ENCODE results near the gene SLCO2B1. TPM values are rescaled to one million over a fixed set of nuclear protein-coding genes. Genes with fewer than 3 reads are reported as not detected.

Gene SLCO2B1
- total and polyA plus RNA-seq, 4 experiments from 2014 or later, result 2.4 to 2.8 TPM; not detected in 2

- no peak overlapping the region for H3K4me3 Mint-ChIP-seq
- no peak overlapping the region for H3K27ac Mint-ChIP-seq
- H3K9me3 Mint-ChIP-seq, result peaks cover 0 to 1% (median 0%) of the 10 kb centered on the region in 8 donors
- H3K27me3 Mint-ChIP-seq, result peaks cover 0 to 6% of the 10 kb centered on the region in 2 donors
- intact Hi-C loops (cut with micrococcal nuclease), result no loop called here
- Histone ChIP-seq H3K9me3 (ENCODE audit: control insufficient read depth in 1 of 2, low read length in 2 of 2) (no peaks in the 10 kb centered on the region), H3K4me1 (ENCODE audit: insufficient read depth, low read length) (no peaks in the 10 kb centered on the region), H3K36me3 (ENCODE audit: insufficient read depth, low read length) (no peaks in the 10 kb centered on the region), H3K4me3 (ENCODE audit: low read length in 2 of 2) (no peak overlapping the region), H3K27me3 (ENCODE audit: insufficient read depth, low read length) (no peaks in the 10 kb centered on the region), H3K27ac (ENCODE audit: low read depth, low read length) (no peak overlapping the region)
- H3K36me3 Mint-ChIP-seq, result no peaks in the 10 kb centered on the region
- DNase-seq, result no peak
- H3K4me1 Mint-ChIP-seq, result no peaks in the 10 kb centered on the region
- ChIA-PET CTCF (ENCODE audit: partially characterized antibody) (interaction anchor here (0.7 to 15.9 kb wide), 2 partner anchors 45 to 56 kb away, joined by 4 to 560 read pairs; partner anchors contain the start of gene SLCO2B1), POLR2A (ENCODE audit: partially characterized antibody) (no interaction called here)
These were observed 49.1 kb downstream of the SLCO2B1 start for GRCh38 chr11:75200051-75200450.

GRCh38 chr11:75200531-75200930, 49.6 kb downstream of the SLCO2B1 start:
- Mint-ChIP-seq H3K36me3 (no peaks in the 10 kb centered on the region), H3K27ac (no peak overlapping the region), H3K27me3 (peaks cover 0 to 7% of the 10 kb centered on the region in 2 donors), H3K4me3 (no peak overlapping the region), H3K9me3 (peaks cover 0 to 1% (median 0%) of the 10 kb centered on the region in 8 donors), H3K4me1 (no peaks in the 10 kb centered on the region)
- H3K9me3 ChIP-seq (ENCODE audit: control insufficient read depth in 1 of 2, low read length in 2 of 2), result no peaks in the 10 kb centered on the region
- ChIA-PET CTCF (ENCODE audit: partially characterized antibody) (interaction anchor here (0.7 to 15.9 kb wide), 3 partner anchors 33 to 57 kb away, joined by 3 to 560 read pairs (median 4); partner anchors contain the start of gene SLCO2B1), POLR2A (ENCODE audit: partially characterized antibody) (no interaction called here)
- no peaks in the 10 kb centered on the region for H3K4me1 ChIP-seq (ENCODE audit: insufficient read depth, low read length)
- no peak for DNase-seq
- intact Hi-C loops (cut with micrococcal nuclease), result no loop called here
- H3K36me3 ChIP-seq (ENCODE audit: insufficient read depth, low read length), result no peaks in the 10 kb centered on the region
- no peak overlapping the region for H3K27ac ChIP-seq (ENCODE audit: low read depth, low read length)
- no peak overlapping the region for H3K4me3 ChIP-seq (ENCODE audit: low read length in 2 of 2)
- H3K27me3 ChIP-seq (ENCODE audit: insufficient read depth, low read length), result no peaks in the 10 kb centered on the region

- POLR2A ChIA-PET (ENCODE audit: partially characterized antibody), result no interaction called here
These were observed 50.9 kb downstream of the SLCO2B1 start for GRCh38 chr11:75201771-75202170.

GRCh38 chr11:75202195-75202594, 51.3 kb downstream of the SLCO2B1 start:
- peaks cover 2 to 7% of the 10 kb centered on the region in 2 donors for H3K27me3 Mint-ChIP-seq
- Histone ChIP-seq H3K4me3 (ENCODE audit: low read length in 2 of 2) (no peak overlapping the region), H3K27me3 (ENCODE audit: insufficient read depth, low read length) (no peaks in the 10 kb centered on the region), H3K27ac (ENCODE audit: low read depth, low read length) (no peak overlapping the region), H3K9me3 (ENCODE audit: control insufficient read depth in 1 of 2, low read length in 2 of 2) (no peaks in the 10 kb centered on the region), H3K36me3 (ENCODE audit: insufficient read depth, low read length) (no peaks in the 10 kb centered on the region), H3K4me1 (ENCODE audit: insufficient read depth, low read length) (no peaks in the 10 kb centered on the region)
- no peak overlapping the region for H3K4me3 Mint-ChIP-seq
- H3K27ac Mint-ChIP-seq, result no peak overlapping the region
- intact Hi-C loops (cut with micrococcal nuclease), result no loop called here
- H3K4me1 Mint-ChIP-seq, result no peaks in the 10 kb centered on the region
- no peaks in the 10 kb centered on the region for H3K36me3 Mint-ChIP-seq
- ChIA-PET POLR2A (ENCODE audit: partially characterized antibody) (no interaction called here), CTCF (ENCODE audit: partially characterized antibody) (interaction anchor here (1.2 to 15.9 kb wide), 4 partner anchors 10 to 179 kb away, joined by 3 to 560 read pairs (median 14); partner anchors contain the start of gene SLCO2B1)
- DNase-seq, result no peak
- no peaks in the 10 kb centered on the region for H3K9me3 Mint-ChIP-seq

More at GRCh38 chr11:75201771-75202170, 50.9 kb downstream of the SLCO2B1 start:
- DNase-seq, result no peak
- H3K27me3 Mint-ChIP-seq, result peaks cover 1 to 7% of the 10 kb centered on the region in 2 donors
- H3K36me3 ChIP-seq (ENCODE audit: insufficient read depth, low read length), result no peaks in the 10 kb centered on the region
- H3K36me3 Mint-ChIP-seq, result no peaks in the 10 kb centered on the region
- no peaks in the 10 kb centered on the region for H3K4me1 Mint-ChIP-seq
- intact Hi-C loops (cut with micrococcal nuclease), result no loop called here
- no peak overlapping the region for H3K27ac Mint-ChIP-seq
- no peaks in the 10 kb centered on the region for H3K27me3 ChIP-seq (ENCODE audit: insufficient read depth, low read length)
- H3K4me1 ChIP-seq (ENCODE audit: insufficient read depth, low read length), result no peaks in the 10 kb centered on the region
- no peaks in the 10 kb centered on the region for H3K9me3 ChIP-seq (ENCODE audit: control insufficient read depth in 1 of 2, low read length in 2 of 2)
- H3K9me3 Mint-ChIP-seq, result peaks cover 0 to 1% (median 0%) of the 10 kb centered on the region in 8 donors
- CTCF ChIA-PET (ENCODE audit: partially characterized antibody), result interaction anchor here (1.2 to 15.9 kb wide), 3 partner anchors 32 to 179 kb away, joined by 3 to 560 read pairs (median 3); partner anchors contain the start of gene SLCO2B1
- H3K4me3 ChIP-seq (ENCODE audit: low read length in 2 of 2), result no peak overlapping the region
- no peak overlapping the region for H3K27ac ChIP-seq (ENCODE audit: low read depth, low read length)
- no peak overlapping the region for H3K4me3 Mint-ChIP-seq

GRCh38 chr11:75203138-75203537, 52.2 kb downstream of the SLCO2B1 start:
- ChIA-PET POLR2A (ENCODE audit: partially characterized antibody) (no interaction called here), CTCF (ENCODE audit: partially characterized antibody) (interaction anchor here (0.7 to 15.9 kb wide), 9 partner anchors 9 to 273 kb away, joined by 3 to 560 read pairs (median 5); partner anchors contain the start of gene SLCO2B1)
- no peak overlapping the region for H3K4me3 ChIP-seq (ENCODE audit: low read length in 2 of 2)
- H3K27me3 ChIP-seq (ENCODE audit: insufficient read depth, low read length), result no peaks in the 10 kb centered on the region
- no peaks in the 10 kb centered on the region for H3K9me3 ChIP-seq (ENCODE audit: control insufficient read depth in 1 of 2, low read length in 2 of 2)
- H3K27ac Mint-ChIP-seq, result no peak overlapping the region
- no peaks in the 10 kb centered on the region for H3K36me3 ChIP-seq (ENCODE audit: insufficient read depth, low read length)
- DNase-seq, result no peak
- peaks cover 3 to 7% of the 10 kb centered on the region in 2 donors for H3K27me3 Mint-ChIP-seq
- no peak overlapping the region for H3K4me3 Mint-ChIP-seq
- H3K36me3 Mint-ChIP-seq, result no peaks in the 10 kb centered on the region
- intact Hi-C loops (cut with micrococcal nuclease), result no loop called here
- H3K9me3 Mint-ChIP-seq, result no peaks in the 10 kb centered on the region
- no peak overlapping the region for H3K27ac ChIP-seq (ENCODE audit: low read depth, low read length)
- no peaks in the 10 kb centered on the region for H3K4me1 ChIP-seq (ENCODE audit: insufficient read depth, low read length)
- H3K4me1 Mint-ChIP-seq, result no peaks in the 10 kb centered on the region

- DNase-seq, result no peak
- CTCF ChIA-PET (ENCODE audit: partially characterized antibody), result interaction anchor here (0.8 to 15.9 kb wide), 9 partner anchors 9 to 274 kb away, joined by 3 to 560 read pairs (median 6); partner anchors contain the start of gene SLCO2B1
- POLR2A ChIA-PET (ENCODE audit: partially characterized antibody), result no interaction called here
- Histone ChIP-seq H3K4me3 (ENCODE audit: low read length in 2 of 2) (no peak overlapping the region), H3K27me3 (ENCODE audit: insufficient read depth, low read length) (no peaks in the 10 kb centered on the region), H3K36me3 (ENCODE audit: insufficient read depth, low read length) (no peaks in the 10 kb centered on the region), H3K4me1 (ENCODE audit: insufficient read depth, low read length) (no peaks in the 10 kb centered on the region), H3K9me3 (ENCODE audit: control insufficient read depth in 1 of 2, low read length in 2 of 2) (no peaks in the 10 kb centered on the region), H3K27ac (ENCODE audit: low read depth, low read length) (no peak overlapping the region)
- intact Hi-C loops (cut with micrococcal nuclease), result loop anchor here (2.0 kb wide), 1 partner anchor 45 kb away; no protein-coding TSS in a partner anchor
- H3K36me3 Mint-ChIP-seq, result no peaks in the 10 kb centered on the region
- H3K27ac Mint-ChIP-seq, result no peak overlapping the region
- peaks cover 3 to 7% of the 10 kb centered on the region in 2 donors for H3K27me3 Mint-ChIP-seq
- H3K9me3 Mint-ChIP-seq, result no peaks in the 10 kb centered on the region
- H3K4me3 Mint-ChIP-seq, result no peak overlapping the region
- no peaks in the 10 kb centered on the region for H3K4me1 Mint-ChIP-seq
These were observed 52.7 kb downstream of the SLCO2B1 start for GRCh38 chr11:75203641-75204011.

GRCh38 chr11:75204012-75204674, 53.2 kb downstream of the SLCO2B1 start:
- H3K9me3 Mint-ChIP-seq, result no peaks in the 10 kb centered on the region
- no peak overlapping the region for H3K27ac ChIP-seq (ENCODE audit: low read depth, low read length)
- POLR2A ChIA-PET (ENCODE audit: partially characterized antibody), result interaction anchor here (1.1 to 1.4 kb wide), 2 partner anchors 62 to 64 kb away, joined by 7 to 15 read pairs; no protein-coding TSS in a partner anchor
- intact Hi-C loops (cut with micrococcal nuclease), result loop anchor here (2.0 kb wide), 1 partner anchor 45 kb away; no protein-coding TSS in a partner anchor
- no peaks in the 10 kb centered on the region for H3K9me3 ChIP-seq (ENCODE audit: control insufficient read depth in 1 of 2, low read length in 2 of 2)
- DNase-seq, result no peak
- no peaks in the 10 kb centered on the region for H3K4me1 ChIP-seq (ENCODE audit: insufficient read depth, low read length)
- H3K27ac Mint-ChIP-seq, result no peak overlapping the region
- H3K4me3 Mint-ChIP-seq, result no peak overlapping the region
- no peaks in the 10 kb centered on the region for H3K27me3 ChIP-seq (ENCODE audit: insufficient read depth, low read length)
- H3K4me1 Mint-ChIP-seq, result no peaks in the 10 kb centered on the region
- H3K4me3 ChIP-seq (ENCODE audit: low read length in 2 of 2), result no peak overlapping the region
- CTCF ChIA-PET (ENCODE audit: partially characterized antibody), result interaction anchor here (0.6 to 15.9 kb wide), 31 partner anchors 9 to 1419 kb away, joined by 3 to 560 read pairs (median 5); partner anchors contain the start of gene SLCO2B1
- H3K36me3 Mint-ChIP-seq, result no peaks in the 10 kb centered on the region
- H3K27me3 Mint-ChIP-seq, result peaks cover 3 to 7% of the 10 kb centered on the region in 2 donors
- no peaks in the 10 kb centered on the region for H3K36me3 ChIP-seq (ENCODE audit: insufficient read depth, low read length)
